Keratinocyte (primary cell): ENCODE data around the gene ATP5F1D. TPM values are rescaled to one million over a fixed set of nuclear protein-coding genes. Genes with fewer than 3 reads are reported as not detected.

Experiments
- DNase-seq: peaks from one replicate; pipeline ENCODE4 v3.0.0-alpha.2; 2011; ENCODE audit warnings: low read depth, missing footprints, low spot score
- FAIRE-seq: peaks from 2 replicates; lab custom pipeline; 2011; peaks lifted over from hg19 to GRCh38; lab: Jason Lieb, UNC
- H2AFZ ChIP-seq: 2 replicates; pipeline ENCODE4 v1.6.0; 2012; ENCODE audit warnings: low read length, control low read depth, inconsistent platforms; ENCODE audit not compliant: control insufficient read depth
- H3K27ac ChIP-seq: 2 replicates; pipeline ENCODE4 v1.5.1; 2011; ENCODE audit warnings: low read length; ENCODE audit not compliant: control insufficient read depth, insufficient read depth
- H3K27me3 ChIP-seq: 3 replicates; pipeline ENCODE4 v1.6.0; 2011; ENCODE audit warnings: low read length; ENCODE audit not compliant: control insufficient read depth, insufficient read depth; ENCODE audit errors: extremely low read depth
- H3K36me3 ChIP-seq, 2 experiments: 2 replicates in 1 of 2; 3 replicates in 1 of 2; pipeline ENCODE4 v1.5.1; 2011; ENCODE audit warnings: low read length in 2 of 2, mild to moderate bottlenecking in 1 of 2; ENCODE audit not compliant: control insufficient read depth in 2 of 2, insufficient read depth in 2 of 2; ENCODE audit errors: extremely low read depth in 1 of 2
- H3K4me1 ChIP-seq: 3 replicates; pipeline ENCODE4 v1.5.1; 2011; ENCODE audit warnings: low read length; ENCODE audit not compliant: control insufficient read depth, insufficient read depth; ENCODE audit errors: extremely low read depth
- H3K4me2 ChIP-seq: 3 replicates; pipeline ENCODE4 v1.6.0; 2011; ENCODE audit warnings: low read depth, low read length; ENCODE audit not compliant: control insufficient read depth, insufficient read depth; ENCODE audit errors: extremely low read depth
- H3K4me3 ChIP-seq, 3 experiments: fragments of 200-600 bp in 1 of 3; sonication (generic) in 1 of 3; 2 replicates in 2 of 3; 3 replicates in 1 of 3; pipeline ENCODE4 v1.5.1; 2011 to 2016; ENCODE audit warnings: low read length in 3 of 3, mild to moderate bottlenecking in 3 of 3, control low read depth in 2 of 3, inconsistent platforms in 1 of 3, low read depth in 1 of 3, mixed read lengths in 1 of 3, mixed run types in 1 of 3, moderate library complexity in 1 of 3; ENCODE audit not compliant: control insufficient read depth in 2 of 3, insufficient read depth in 2 of 3; ENCODE audit errors: extremely low read depth in 1 of 3
- H3K79me2 ChIP-seq: 2 replicates; pipeline ENCODE4 v1.6.0; 2012; ENCODE audit warnings: low read length; ENCODE audit not compliant: control insufficient read depth, insufficient read depth
- H3K9ac ChIP-seq: 3 replicates; pipeline ENCODE4 v1.6.0; 2011; ENCODE audit warnings: low read length; ENCODE audit not compliant: control insufficient read depth, insufficient read depth; ENCODE audit errors: extremely low read depth
- H3K9me1 ChIP-seq: 3 replicates; pipeline ENCODE4 v1.6.0; 2011; ENCODE audit warnings: low read length; ENCODE audit not compliant: control insufficient read depth, insufficient read depth; ENCODE audit errors: extremely low read depth
- H3K9me3 ChIP-seq: 2 replicates; pipeline ENCODE4 v1.5.1; 2012; ENCODE audit warnings: low read depth, low read length; ENCODE audit not compliant: control insufficient read depth
- H4K20me1 ChIP-seq: 3 replicates; pipeline ENCODE4 v1.6.0; 2011; ENCODE audit warnings: low read length; ENCODE audit not compliant: control insufficient read depth, insufficient read depth; ENCODE audit errors: extremely low read depth
- CTCF ChIP-seq, 3 experiments: IDR thresholded peaks in 1 of 3; conservative IDR thresholded peaks in 1 of 3; optimal IDR thresholded peaks in 1 of 3; 2 replicates in 2 of 3; 3 replicates in 1 of 3; pipeline versions ENCODE3 to v1.5.1; 2011; ENCODE audit warnings: low read length in 3 of 3, mild to moderate bottlenecking in 3 of 3, moderate library complexity in 2 of 3, control low read depth in 1 of 3, inconsistent platforms in 1 of 3; ENCODE audit not compliant: insufficient read depth in 2 of 3; ENCODE audit errors: extremely low read depth in 1 of 3
- EZH2 ChIP-seq: IDR thresholded peaks from one replicate; pipeline ENCODE4 v1.6.1; 2012; ENCODE audit warnings: inconsistent platforms, mild to moderate bottlenecking, low read length, moderate library complexity
- dilution Hi-C: fragments of 300-500 bp; cut with MboI; formaldehyde crosslinking; loops from one replicate; pipeline ENCODE4 v1.7.0; 2020; ENCODE audit warnings: low sequenced_read_pairs; ENCODE audit not compliant: extremely low pct_ligation_motif_present
- polyA plus RNA-seq, 5 experiments: library from polyadenylated mRNA; depleted of rRNA in 3 of 5; stranded (reverse) in 3 of 5; stranded (forward) in 1 of 5; unstranded in 1 of 5; fragments of >200 nt; gene quantifications; 1 replicate in 1 of 5; 2 replicates in 3 of 5; 3 replicates in 1 of 5; pipeline versions ENCODE4 v1.2.1 to v1.2.3, GENCODE V29; 2011 to 2012; ENCODE audit warnings: missing spikeins in 2 of 5, low read depth in 1 of 5, low replicate concordance in 1 of 5

ATP5F1D gene
- polyA plus RNA-seq, 1 donor (not counting 4 experiments of a cell fraction or from before 2014, with no cell fraction given) = 51.3 TPM

GRCh38 chr19:1283917-1284292, 42.4 kb downstream of the ATP5F1D start:
- Histone ChIP-seq H3K27me3 (peaks cover 55% of the 10 kb centered on the region), H3K9ac (no peak overlapping the region), H3K4me2 (no peak overlapping the region), H3K4me1 (no peaks in the 10 kb centered on the region), H3K9me3 (no peaks in the 10 kb centered on the region), H3K79me2 (no peaks in the 10 kb centered on the region), H4K20me1 (peaks cover 14% of the 10 kb centered on the region), H2AFZ (no peak overlapping the region), H3K4me3 (no peak overlapping the region), H3K36me3 (peaks cover 7 to 13% of the 10 kb centered on the region in 2 experiments), H3K9me1 (no peaks in the 10 kb centered on the region), H3K27ac (no peak overlapping the region)
- FAIRE-seq (no peak), DNase-seq (no peak)
- dilution Hi-C loops = no loop called here
- TF ChIP-seq EZH2 (no peak), CTCF (optimal IDR thresholded peaks at IDR 0.05 in 1 of 3, IDR thresholded peaks at IDR 0.05 in 1 of 3, conservative IDR thresholded peaks at IDR 0.05 in 1 of 3; ENCODE audit: extremely low read depth in 1 of 3, insufficient read depth in 2 of 3, low read length in 3 of 3) (no peak)

- peaks cover 61% of the 10 kb centered on the region for H3K27me3 ChIP-seq
Measured at GRCh38 chr19:1284293-1284978, 42.9 kb downstream of the ATP5F1D start.

More at GRCh38 chr19:1284293-1284978, 42.9 kb downstream of the ATP5F1D start:
- Histone ChIP-seq H2AFZ (no peak overlapping the region), H3K27ac (no peak overlapping the region), H3K9me3 (no peaks in the 10 kb centered on the region), H3K4me3 (no peak overlapping the region), H3K4me1 (no peaks in the 10 kb centered on the region), H4K20me1 (peaks cover 12% of the 10 kb centered on the region), H3K9ac (no peak overlapping the region), H3K79me2 (no peaks in the 10 kb centered on the region), H3K36me3 (peaks cover 4 to 7% of the 10 kb centered on the region in 2 experiments), H3K4me2 (no peak overlapping the region), H3K9me1 (no peaks in the 10 kb centered on the region)
- DNase-seq (no peak), FAIRE-seq (no peak)
- no peak for TF ChIP-seq EZH2
- no peak for TF ChIP-seq CTCF (optimal IDR thresholded peaks at IDR 0.05 in 1 of 3, IDR thresholded peaks at IDR 0.05 in 1 of 3, conservative IDR thresholded peaks at IDR 0.05 in 1 of 3; ENCODE audit: extremely low read depth in 1 of 3, insufficient read depth in 2 of 3, low read length in 3 of 3)
- dilution Hi-C loops = no loop called here
